ENCODE measurements around the gene GASK1B. TPM values are rescaled to one million over a fixed set of nuclear protein-coding genes. Genes with fewer than 3 reads are reported as not detected.

The GASK1B gene
- total RNA-seq, 2 donors from 2014 or later = 15.5 to 22.3 TPM

- H3K36me3 ChIP-seq (replicated peaks in 1 of 2; ENCODE audit: insufficient read depth in 1 of 2, low read depth in 2 of 2) = no peaks in the 10 kb centered on the region
- TF ChIP-seq CTCF (IDR thresholded peaks at IDR 0.05) = no peak
- TF ChIP-seq POLR2A (IDR thresholded peaks at IDR 0.05) = no peak
- no peak overlapping the region for H3K27ac ChIP-seq
- ATAC-seq (no peak), DNase-seq (no peak)
- no peaks in the 10 kb centered on the region for H3K27me3 ChIP-seq
- H3K4me3 ChIP-seq = no peak overlapping the region
- no peaks in the 10 kb centered on the region for H3K9me3 ChIP-seq
- intact Hi-C loops (cut with DNase I) = no loop called here
- 84 to 87% methylated on average over 5 of the region's 5 CpGs for WGBS, 2 donors
- peaks cover 2% of the 10 kb centered on the region for H3K4me1 ChIP-seq
Observed at GRCh38 chr4:158181906-158182305, 9.1 kb upstream of the GASK1B start.

- 80 to 82% methylated on average over 3 of the region's 3 CpGs for WGBS, 2 donors
- Histone ChIP-seq H3K4me3 (no peak overlapping the region), H3K36me3 (replicated peaks in 1 of 2; ENCODE audit: insufficient read depth in 1 of 2, low read depth in 2 of 2) (no peaks in the 10 kb centered on the region), H3K4me1 (peaks cover 18% of the 10 kb centered on the region), H3K9me3 (no peaks in the 10 kb centered on the region), H3K27ac (no peak overlapping the region), H3K27me3 (no peaks in the 10 kb centered on the region)
- intact Hi-C loops (cut with DNase I) = no loop called here
- ATAC-seq (no peak), DNase-seq (no peak)
- no peak for TF ChIP-seq POLR2A (IDR thresholded peaks at IDR 0.05)
- TF ChIP-seq CTCF (IDR thresholded peaks at IDR 0.05) = no peak
Observed at GRCh38 chr4:158179465-158179864, 6.6 kb upstream of the GASK1B start.

GRCh38 chr4:158176776-158177175, 4.0 kb upstream of the GASK1B start:
- H3K36me3 ChIP-seq (replicated peaks in 1 of 2; ENCODE audit: insufficient read depth in 1 of 2, low read depth in 2 of 2) = no peaks in the 10 kb centered on the region
- peaks cover 36% of the 10 kb centered on the region for H3K4me1 ChIP-seq
- peak overlapping the region in 2 of 4 donors; percentile 7 to 13 for H3K27ac ChIP-seq
- TF ChIP-seq POLR2A (IDR thresholded peaks at IDR 0.05) (no peak), CTCF (IDR thresholded peaks at IDR 0.05) (no peak)
- intact Hi-C loops (cut with DNase I) = no loop called here
- ATAC-seq (peak; percentile 41), DNase-seq (no peak)
- H3K4me3 ChIP-seq = no peak overlapping the region
- H3K9me3 ChIP-seq = no peaks in the 10 kb centered on the region
- H3K27me3 ChIP-seq = no peaks in the 10 kb centered on the region

GRCh38 chr4:158176108-158176507, 3.3 kb upstream of the GASK1B start:
- ATAC-seq = no peak
- Histone ChIP-seq H3K4me1 (peaks cover 38% of the 10 kb centered on the region), H3K27ac (peak overlapping the region in 2 of 4 donors; percentile 7 to 13), H3K27me3 (no peaks in the 10 kb centered on the region), H3K9me3 (no peaks in the 10 kb centered on the region), H3K4me3 (no peak overlapping the region), H3K36me3 (replicated peaks in 1 of 2; ENCODE audit: insufficient read depth in 1 of 2, low read depth in 2 of 2) (no peaks in the 10 kb centered on the region)
- peak; percentile 45 to 68 (median 59) for DNase-seq
- intact Hi-C loops (cut with DNase I) = no loop called here
- 13 to 32% methylated on average over 2 of the region's 2 CpGs for WGBS, 2 donors
- TF ChIP-seq POLR2A (IDR thresholded peaks at IDR 0.05) (no peak), CTCF (IDR thresholded peaks at IDR 0.05) (no peak)
